H1 (cell line): ENCODE data around the gene VASP.

Experiments used
- CEBPB ChIP-seq: IDR thresholded peaks from 2 replicates; pipeline ENCODE4 v1.6.1; 2012; ENCODE audit warnings: low read depth, low read length
- CTCF ChIP-seq, 3 experiments: IDR thresholded peaks; 1 replicate in 2 of 3; 2 replicates in 1 of 3; pipeline versions ENCODE4 v1.5.1 to v1.6.1; 2011; ENCODE audit warnings: low read length in 3 of 3, mild to moderate bottlenecking in 3 of 3, inconsistent platforms in 2 of 3, low read depth in 1 of 3, moderate library complexity in 1 of 3; ENCODE audit not compliant: insufficient read depth in 1 of 3; ENCODE audit errors: control extremely low read depth in 1 of 3
- EGR1 ChIP-seq: IDR thresholded peaks from 2 replicates; pipeline ENCODE4 v1.6.1; 2011; ENCODE audit warnings: low read depth, low read length, borderline replicate concordance
- GABPA ChIP-seq: IDR thresholded peaks from 2 replicates; pipeline ENCODE4 v1.6.1; 2011; ENCODE audit warnings: mild to moderate bottlenecking, low read length, moderate library complexity, borderline replicate concordance; ENCODE audit not compliant: insufficient read depth
- GTF2F1 ChIP-seq: IDR thresholded peaks from 2 replicates; pipeline ENCODE4 v1.6.1; 2012; ENCODE audit warnings: low read depth, low read length, improper control_type of control experiment, borderline replicate concordance
- HDAC6 ChIP-seq: IDR thresholded peaks from one replicate; pipeline ENCODE4 v1.7.1; 2012; ENCODE audit warnings: low read depth, mild to moderate bottlenecking, inconsistent platforms, low read length, moderate library complexity
- KDM5A ChIP-seq: fragments of 200-600 bp; IDR thresholded peaks from 2 replicates; pipeline ENCODE4 v1.7.1; 2012; ENCODE audit warnings: mild to moderate bottlenecking, low read length, inconsistent platforms, mixed read lengths
- MAX ChIP-seq: IDR thresholded peaks from 2 replicates; pipeline ENCODE4 v1.6.1; 2012; ENCODE audit warnings: inconsistent platforms
- NRF1 ChIP-seq: IDR thresholded peaks from 2 replicates; pipeline ENCODE4 v1.6.1; 2011; ENCODE audit warnings: mild to moderate bottlenecking, low read depth, low read length, improper control_type of control experiment
- POLR2A ChIP-seq, 2 experiments: IDR thresholded peaks; 1 replicate in 1 of 2; 2 replicates in 1 of 2; pipeline ENCODE4 v1.6.1; 2011; ENCODE audit warnings: low read depth in 2 of 2, low read length in 2 of 2, mild to moderate bottlenecking in 2 of 2; ENCODE audit errors: control extremely low read depth in 1 of 2
- SP1 ChIP-seq: IDR thresholded peaks from 2 replicates; pipeline ENCODE4 v1.6.1; 2011; ENCODE audit warnings: low read depth, low read length
- USF2 ChIP-seq: IDR thresholded peaks from 2 replicates; pipeline ENCODE4 v1.6.1; 2011; ENCODE audit warnings: low read length, improper control_type of control experiment

- TF ChIP-seq POLR2A (IDR thresholded peaks at IDR 0.05; ENCODE audit: control extremely low read depth in 1 of 2, low read depth in 2 of 2, low read length in 2 of 2) (no peak), CTCF (IDR thresholded peaks at IDR 0.05; ENCODE audit: control extremely low read depth in 1 of 3, insufficient read depth in 1 of 3, low read depth in 1 of 3, low read length in 3 of 3) (peak; percentile 70 to 92 (median 92)), GTF2F1 (no peak), EGR1 (no peak), HDAC6 (no peak), NRF1 (no peak), GABPA (no peak), SP1 (no peak), CEBPB (no peak), KDM5A (no peak), USF2 (no peak), MAX (no peak)
Measured at GRCh38 chr19:45558399-45558878, 51.2 kb downstream of the VASP start.
